Smooth muscle cell (in vitro differentiated cells): Measurements from ENCODE around the gene PNMA6E. TPM values are rescaled to one million over a fixed set of nuclear protein-coding genes. Genes with fewer than 3 reads are reported as not detected.

ENCODE experiments used
- DNase-seq: peaks from one replicate; lab custom pipeline; 2025; ENCODE audit not compliant: unreplicated experiment; lab: John Stamatoyannopoulos, UW
- H2AFZ ChIP-seq: fragments of 200-600 bp; sonication (generic); 2 replicates; pipeline ENCODE4 v1.6.0; 2016; ENCODE audit warnings: antibody characterized with exemption, low read depth, mild to moderate bottlenecking
- H3F3A ChIP-seq: fragments of 200-600 bp; sonication (generic); 2 replicates; pipeline ENCODE4 v1.6.0; 2017; ENCODE audit warnings: antibody characterized with exemption, low read depth
- H3K27ac ChIP-seq: fragments of 200-600 bp; sonication (generic); 2 replicates; pipeline ENCODE4 v1.5.1; 2016; ENCODE audit warnings: low read depth, mild to moderate bottlenecking
- H3K27me3 ChIP-seq: fragments of 200-600 bp; sonication (generic); 2 replicates; pipeline ENCODE4 v1.6.1; 2016; ENCODE audit warnings: low read depth, mild to moderate bottlenecking
- H3K36me3 ChIP-seq: fragments of 200-600 bp; sonication (generic); 2 replicates; pipeline ENCODE4 v1.5.1; 2016; ENCODE audit warnings: low read depth
- H3K4me1 ChIP-seq: fragments of 200-600 bp; sonication (generic); 2 replicates; pipeline ENCODE4 v1.5.1; 2016; ENCODE audit warnings: low read depth
- H3K4me2 ChIP-seq: fragments of 200-600 bp; sonication (generic); 2 replicates; pipeline ENCODE4 v1.6.0; 2016; ENCODE audit warnings: mild to moderate bottlenecking
- H3K4me3 ChIP-seq: fragments of 200-600 bp; sonication (generic); 2 replicates; pipeline ENCODE4 v1.5.1; 2016; ENCODE audit warnings: mild to moderate bottlenecking
- H3K79me2 ChIP-seq: fragments of 200-600 bp; sonication (generic); 2 replicates; pipeline ENCODE4 v1.6.0; 2016; ENCODE audit warnings: low read depth, mild to moderate bottlenecking
- H3K9ac ChIP-seq: fragments of 200-600 bp; sonication (generic); 2 replicates; pipeline ENCODE4 v1.6.0; 2016; ENCODE audit warnings: low read depth
- H3K9me3 ChIP-seq: fragments of 200-600 bp; sonication (generic); replicated peaks from 2 replicates; pipeline ENCODE4 v1.5.1; 2016; ENCODE audit warnings: low read depth
- H4K20me1 ChIP-seq: fragments of 200-600 bp; sonication (generic); 2 replicates; pipeline ENCODE4 v1.6.0; 2016; ENCODE audit warnings: low read depth
- CTCF ChIP-seq: fragments of 200-600 bp; sonication (generic); IDR thresholded peaks from 2 replicates; pipeline ENCODE4 v1.5.1; 2017; ENCODE audit warnings: borderline replicate concordance, mild to moderate bottlenecking, antibody characterized with exemption; ENCODE audit not compliant: insufficient read depth, poor library complexity, severe bottlenecking
- WGBS: methylation state at CpG from one replicate; pipeline ENCODE4 v1.1.7; 2016; ENCODE audit warnings: low lambda C conversion rate; 5-methylcytosine and 5-hydroxymethylcytosine counted together
- polyA plus RNA-seq: library from polyadenylated mRNA; unstranded; fragments of >200 nt; fragmentation: Nextera tagmentation; extraction: Ambion mirVana; gene quantifications from 2 replicates; pipeline ENCODE4 v1.2.1, GENCODE V29; 2016
- total RNA-seq: library from RNA; depleted of rRNA; stranded (reverse); fragments of >200 nt; gene quantifications from 2 replicates; pipeline ENCODE4 v1.2.3, GENCODE V29; 2014

Gene PNMA6E
- total and polyA plus RNA-seq, 2 experiments from 2014 or later, result not detected

- H3K36me3 ChIP-seq, result no peaks in the 10 kb centered on the region
- H3K79me2 ChIP-seq, result no peaks in the 10 kb centered on the region
- no peaks in the 10 kb centered on the region for H3K27me3 ChIP-seq
- no peaks in the 10 kb centered on the region for H3K9me3 ChIP-seq
- no peaks in the 10 kb centered on the region for H3K4me1 ChIP-seq
- DNase-seq, result no peak
- H3K4me2 ChIP-seq, result no peak overlapping the region
- no peak overlapping the region for H3K9ac ChIP-seq
- H2AFZ ChIP-seq, result no peak overlapping the region
- 71% methylated on average over 12 of the region's 12 CpGs for WGBS
- no peaks in the 10 kb centered on the region for H3F3A ChIP-seq
- TF ChIP-seq CTCF, result no peak
- no peak overlapping the region for H3K4me3 ChIP-seq
- no peak overlapping the region for H3K27ac ChIP-seq
- no peaks in the 10 kb centered on the region for H4K20me1 ChIP-seq
These were observed 15.8 kb upstream of the PNMA6E start for GRCh38 chrX:153416781-153417450.

- Histone ChIP-seq H3K36me3 (no peaks in the 10 kb centered on the region), H2AFZ (no peak overlapping the region), H3K9me3 (no peaks in the 10 kb centered on the region), H3K79me2 (no peaks in the 10 kb centered on the region), H3K4me1 (no peaks in the 10 kb centered on the region), H3K4me2 (no peak overlapping the region), H3F3A (no peaks in the 10 kb centered on the region), H4K20me1 (no peaks in the 10 kb centered on the region), H3K27me3 (no peaks in the 10 kb centered on the region), H3K27ac (no peak overlapping the region), H3K4me3 (no peak overlapping the region), H3K9ac (no peak overlapping the region)
- 58% methylated on average over 9 of the region's 9 CpGs for WGBS
- DNase-seq, result no peak
- no peak for TF ChIP-seq CTCF
These were observed 13.8 kb upstream of the PNMA6E start for GRCh38 chrX:153414856-153415510.

GRCh38 chrX:153413731-153414130 lies 12.6 kb upstream of the PNMA6E start:
- Histone ChIP-seq H3K27ac (no peak overlapping the region), H3K4me2 (no peak overlapping the region), H3F3A (no peaks in the 10 kb centered on the region), H2AFZ (no peak overlapping the region), H3K79me2 (no peaks in the 10 kb centered on the region), H3K27me3 (no peaks in the 10 kb centered on the region), H3K4me1 (no peaks in the 10 kb centered on the region), H3K4me3 (no peak overlapping the region), H3K9me3 (no peaks in the 10 kb centered on the region), H4K20me1 (no peaks in the 10 kb centered on the region), H3K9ac (no peak overlapping the region), H3K36me3 (no peaks in the 10 kb centered on the region)
- DNase-seq, result no peak
- WGBS, result 80% methylated on average over 11 of the region's 11 CpGs
- TF ChIP-seq CTCF, result no peak
